HG03066 (cell line): ENCODE data around the gene KLHL14.
"Not testable (repeated sequence)": the region's sequence is repeated elsewhere in the genome, so short reads cannot be mapped to it uniquely, and the experiment has no call there.

Experiments used
- ATAC-seq: cut with Tn5 transposase; IDR thresholded peaks from one replicate; pipeline ENCODE4 v1.9.1; 2021; ENCODE audit warnings: low read depth; ENCODE audit not compliant: unreplicated experiment

Gene KLHL14

GRCh38 chr18:32661486-32662299, 111.1 kb downstream of the KLHL14 start:
- no peak for ATAC-seq

- ATAC-seq, result not testable (repeated sequence)
Measured at GRCh38 chr18:32654507-32654906, 118.3 kb downstream of the KLHL14 start.

GRCh38 chr18:32637659-32638058, 135.2 kb downstream of the KLHL14 start:
- ATAC-seq, result not testable (repeated sequence)

- ATAC-seq, result no peak
Measured at GRCh38 chr18:32637226-32637625, 135.6 kb downstream of the KLHL14 start.

- ATAC-seq, result no peak
Measured at GRCh38 chr18:32634876-32635431, 137.9 kb downstream of the KLHL14 start.

- ATAC-seq, result no peak
Measured at GRCh38 chr18:32629981-32630700, 142.7 kb downstream of the KLHL14 start.

GRCh38 chr18:32629292-32629691, 143.5 kb downstream of the KLHL14 start:
- no peak for ATAC-seq

GRCh38 chr18:32624182-32624723, 148.6 kb downstream of the KLHL14 start:
- no peak for ATAC-seq

- ATAC-seq, result no peak
Measured at GRCh38 chr18:32623563-32623962, 149.3 kb downstream of the KLHL14 start.
